K562 (cell line): ENCODE measurements around the gene ZNF891. TPM values are rescaled to one million over a fixed set of nuclear protein-coding genes. Genes with fewer than 3 reads are reported as not detected.

Source experiments
- AFF4 ChIP-seq: sonication (generic); formaldehyde crosslinking; IDR thresholded peaks from 2 replicates; pipeline ENCODE4 v1.8.0; 2023; ENCODE audit warnings: mild to moderate bottlenecking, missing genetic modification reagents
- ATF7 ChIP-seq: fragments of 450-650 bp; IDR thresholded peaks from 2 replicates; pipeline ENCODE4 v1.7.1; 2014; ENCODE audit warnings: mild to moderate bottlenecking, moderate library complexity
- BHLHE40 ChIP-seq: IDR thresholded peaks from 2 replicates; pipeline ENCODE4 v1.6.1; 2011; ENCODE audit warnings: low read length, improper control_type of control experiment
- BMI1 ChIP-seq: fragments of 150-350 bp; IDR thresholded peaks from 2 replicates; pipeline ENCODE4 v1.6.1; 2014; ENCODE audit warnings: low read length
- CREB3L1 ChIP-seq: fragments of 450-650 bp; IDR thresholded peaks from 2 replicates; pipeline ENCODE4 v1.6.1; 2014; ENCODE audit warnings: low read depth, mild to moderate bottlenecking, moderate library complexity, borderline replicate concordance
- CTBP1 ChIP-seq: fragments of 450-650 bp; IDR thresholded peaks from 2 replicates; pipeline ENCODE4 v1.6.1; 2016; ENCODE audit warnings: borderline replicate concordance
- ETV5 ChIP-seq: sonication (generic); formaldehyde crosslinking; IDR thresholded peaks from 2 replicates; pipeline ENCODE4 v1.4.0; 2020; ENCODE audit warnings: low read depth, mild to moderate bottlenecking, missing genetic modification reagents
- FOXP4 ChIP-seq: sonication (generic); formaldehyde crosslinking; IDR thresholded peaks from 2 replicates; pipeline ENCODE4 v1.8.0; 2022; ENCODE audit warnings: mild to moderate bottlenecking, missing genetic modification reagents, borderline replicate concordance
- GMEB1 ChIP-seq: fragments of 250-450 bp; sonication (Bioruptor Pico); IDR thresholded peaks from 2 replicates; pipeline ENCODE4 v1.4.0; 2020; ENCODE audit warnings: mild to moderate bottlenecking
- HDAC3 ChIP-seq: fragments of 450-650 bp; IDR thresholded peaks from 2 replicates; pipeline ENCODE4 v1.6.1; 2018; ENCODE audit warnings: borderline replicate concordance, mild to moderate bottlenecking, moderate library complexity; ENCODE audit not compliant: partially characterized antibody
- HMG20A ChIP-seq: fragments of 450-650 bp; formaldehyde crosslinking; conservative IDR thresholded peaks from 2 replicates; pipeline ENCODE4 v1.4.0; 2020; ENCODE audit warnings: mild to moderate bottlenecking, mixed read lengths
- HNRNPK ChIP-seq: fragments of 200-400 bp; formaldehyde crosslinking; IDR thresholded peaks from one replicate; pipeline ENCODE4 v1.6.1; 2018; ENCODE audit warnings: mild to moderate bottlenecking, low read depth, low read length; ENCODE audit not compliant: poor library complexity, severe bottlenecking
- NCOA1 ChIP-seq: fragments of 450-650 bp; IDR thresholded peaks from 2 replicates; pipeline ENCODE4 v1.6.1; 2016; ENCODE audit warnings: low read depth
- NR2C2 ChIP-seq, 2 experiments: fragments of 200-800 bp in 1 of 2; sonication (Bioruptor generic) in 1 of 2; sonication (generic) in 1 of 2; formaldehyde crosslinking in 1 of 2; IDR thresholded peaks; 2 replicates each; pipeline versions ENCODE4 v1.6.1 to v1.8.0; 2016 to 2022; ENCODE audit warnings: mild to moderate bottlenecking in 1 of 2, missing compliant biosample characterization in 1 of 2, missing genetic modification characterization in 1 of 2, missing genetic modification reagents in 1 of 2
- RNF2 ChIP-seq: sonication (generic); IDR thresholded peaks from 2 replicates; pipeline ENCODE4 v1.6.1; 2016
- SNRNP70 ChIP-seq: fragments of 200-400 bp; formaldehyde crosslinking; optimal IDR thresholded peaks from 2 replicates; pipeline ENCODE3; 2017; ENCODE audit warnings: low read depth, low read length
- TARDBP ChIP-seq: fragments of 450-650 bp; IDR thresholded peaks from 2 replicates; pipeline ENCODE4 v1.6.1; 2016
- polyA plus RNA-seq, 8 experiments: library from polyadenylated mRNA; depleted of rRNA in 4 of 8; stranded (reverse) in 5 of 8; unstranded in 3 of 8; fragments of >200 nt; fragmentation: Nextera tagmentation in 2 of 8; fragmentation: Illumina TruSeq in 1 of 8; extraction: Ambion mirVana in 2 of 8; extraction: Trizol in 1 of 8; gene quantifications; 2 replicates each; pipeline versions ENCODE4 v1.2.1 to v1.2.3, GENCODE V29; 2011 to 2014; ENCODE audit warnings: inconsistent platforms in 1 of 8, missing spikeins in 1 of 8
- total RNA-seq, 7 experiments: library from RNA; depleted of rRNA in 6 of 7; stranded (reverse); fragments of >200 nt in 6 of 7; fragmentation: Illumina TruSeq in 2 of 7; extraction: Trizol in 2 of 7; gene quantifications; 2 replicates each; pipeline versions ENCODE4 v1.2.1 to v1.2.3, GENCODE V29; 2011 to 2021; ENCODE audit warnings: low replicate concordance in 1 of 7

ZNF891 gene
- total and polyA plus RNA-seq, 9 of the 15 experiments (the other 6 are each of a cell fraction or from before 2014, with no cell fraction given) = 0.41 to 2.0 (median 1.3) TPM

GRCh38 chr12:133130038-133130807 lies at the start of gene ZNF891, which contains the start of gene ZNF10 (continued):
- peak; percentile 84 for TF ChIP-seq BHLHE40
- TF ChIP-seq NCOA1 = peak; percentile 83
- no peak; the same call in none of the 2 replicates for TF ChIP-seq RNF2
- TF ChIP-seq ETV5 (CRISPR knock-in tag) = no peak; the same call in 1 of the 2 replicates
- TF ChIP-seq FOXP4 (CRISPR knock-in tag) = 0 out of 2 replicates have a peak, but pooled peaks have one; percentile 46
- no peak for TF ChIP-seq BMI1
- TF ChIP-seq HMG20A (CRISPR knock-in tag) = no peak
- TF ChIP-seq TARDBP = peak; percentile 78; the same call in 1 of the 2 replicates
- peak; percentile 83 for TF ChIP-seq CREB3L1
- no peak for TF ChIP-seq NR2C2 (CRISPR knock-in tag; IDR thresholded peaks at IDR 0.05)
- TF ChIP-seq NR2C2 (tag; IDR thresholded peaks at IDR 0.05) = peak; percentile 89
- peak; percentile 68; the same call in 1 of the 2 replicates for TF ChIP-seq AFF4
- TF ChIP-seq GMEB1 (CRISPR knock-in tag) = peak; percentile 98
- peak; percentile 94 for TF ChIP-seq ATF7
- TF ChIP-seq CTBP1 = peak; percentile 98
- TF ChIP-seq SNRNP70 = no peak
- TF ChIP-seq HDAC3 = no peak
- no peak for TF ChIP-seq HNRNPK
